KG1 (cell line): ENCODE results near the gene LRRC4C.
"Not testable (repeated sequence)": the region's sequence is repeated elsewhere in the genome, so short reads cannot be mapped to it uniquely, and the experiment has no call there.

Experiments used
- DNase-seq: peaks from one replicate; lab custom pipeline; 2025; lab: John Stamatoyannopoulos, UW

Gene LRRC4C

GRCh38 chr11:40688369-40688768, 771.1 kb downstream of the LRRC4C start:
- DNase-seq = no peak

DNA sequence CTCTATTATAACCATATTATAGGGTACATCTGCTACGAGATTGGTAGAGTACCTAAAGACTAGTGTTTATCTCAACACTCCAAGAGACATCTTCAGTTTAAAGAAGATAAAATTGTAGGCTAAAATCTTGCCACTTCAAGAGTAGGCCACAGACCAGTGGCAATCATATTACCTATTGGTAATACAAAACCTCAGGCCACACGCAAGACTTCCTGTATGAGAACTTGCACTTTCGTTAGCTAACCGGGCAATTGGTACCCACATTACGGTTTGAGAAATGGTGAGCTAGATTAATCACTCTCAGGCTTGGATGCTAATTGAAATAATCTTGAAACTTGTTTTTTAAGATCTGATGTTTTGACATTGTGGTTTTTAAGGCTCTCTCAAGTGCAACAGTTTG, 772.7 kb downstream of the LRRC4C start:
- DNase-seq = no peak

GRCh38 chr11:40683010-40683409, 776.4 kb downstream of the LRRC4C start:
- DNase-seq = no peak

DNA sequence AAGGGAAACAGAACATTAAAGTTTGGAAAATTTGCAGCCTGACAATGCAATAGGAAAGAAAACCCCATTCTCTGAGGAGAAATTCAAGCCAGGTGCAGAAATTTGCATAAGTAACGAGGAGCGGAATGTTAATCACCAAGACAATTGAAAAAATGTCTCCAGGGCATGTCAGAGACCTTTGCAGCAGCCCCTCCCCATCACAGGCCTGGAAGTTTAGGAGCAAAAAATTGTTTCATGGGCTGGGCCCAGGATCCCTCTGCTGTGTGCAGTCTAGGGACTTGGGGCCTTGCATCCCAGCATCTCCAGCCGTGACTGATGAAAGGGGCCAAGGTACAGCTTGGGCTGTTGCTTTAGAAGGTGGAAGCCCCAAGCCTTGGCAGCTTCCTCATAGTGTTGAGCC, 780.2 kb downstream of the LRRC4C start:
- no peak for DNase-seq

DNA sequence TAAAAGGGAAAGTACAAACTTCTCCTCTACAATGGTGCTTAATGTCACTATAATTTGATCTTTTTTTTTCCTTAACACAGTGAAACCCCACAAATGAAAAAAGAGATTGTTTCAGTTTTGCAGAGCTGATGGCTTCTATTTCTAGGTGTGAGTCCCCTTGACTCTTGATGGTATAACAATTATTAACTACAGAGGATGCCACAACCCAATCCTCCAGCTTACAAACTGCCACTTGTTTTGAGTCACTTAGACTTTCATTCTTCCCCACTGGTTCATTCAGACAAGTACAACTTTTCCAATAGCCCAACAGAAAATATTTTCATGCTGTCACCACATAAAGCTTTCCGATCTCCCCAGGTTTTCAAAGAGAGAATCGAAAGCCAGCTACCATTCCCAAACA, 812.2 kb downstream of the LRRC4C start:
- DNase-seq = no peak

DNA sequence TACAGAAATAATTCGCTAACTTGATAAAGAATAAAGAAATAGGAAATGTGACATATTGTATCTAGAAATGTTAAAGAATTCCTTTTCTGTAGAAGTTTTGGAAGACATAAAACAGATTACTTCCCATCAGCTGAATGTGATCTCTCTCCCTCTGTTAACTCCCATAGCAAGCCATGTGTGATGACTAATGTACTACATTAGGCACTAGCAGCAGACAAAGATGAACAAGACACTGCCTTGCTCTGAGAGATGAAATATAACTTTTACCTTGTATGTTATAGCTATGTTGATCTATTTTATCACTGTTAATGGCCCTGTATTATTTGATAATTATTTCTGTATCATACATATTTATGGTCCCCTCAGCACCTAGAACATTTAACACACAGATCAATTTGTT, 817.2 kb downstream of the LRRC4C start:
- no peak for DNase-seq

DNA sequence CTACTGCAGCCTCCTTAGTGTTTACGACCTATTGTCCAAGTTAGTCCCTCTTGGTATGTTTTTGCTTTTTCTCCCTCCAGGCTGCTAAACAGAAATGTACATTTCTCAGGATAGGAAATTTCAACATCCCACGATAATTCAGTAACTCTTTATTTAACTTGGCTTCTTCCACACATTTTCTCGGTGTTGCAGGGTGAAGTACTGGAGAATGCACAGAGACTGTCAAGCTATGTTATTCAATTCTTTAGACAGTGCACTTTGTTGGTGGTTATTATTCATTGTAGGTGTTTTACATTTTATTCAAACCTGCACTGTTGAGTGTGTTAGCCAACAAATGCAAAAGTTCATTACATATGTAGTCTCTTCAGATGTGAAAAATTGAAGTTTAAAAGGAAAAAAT, 839.8 kb downstream of the LRRC4C start:
- DNase-seq = no peak

DNA sequence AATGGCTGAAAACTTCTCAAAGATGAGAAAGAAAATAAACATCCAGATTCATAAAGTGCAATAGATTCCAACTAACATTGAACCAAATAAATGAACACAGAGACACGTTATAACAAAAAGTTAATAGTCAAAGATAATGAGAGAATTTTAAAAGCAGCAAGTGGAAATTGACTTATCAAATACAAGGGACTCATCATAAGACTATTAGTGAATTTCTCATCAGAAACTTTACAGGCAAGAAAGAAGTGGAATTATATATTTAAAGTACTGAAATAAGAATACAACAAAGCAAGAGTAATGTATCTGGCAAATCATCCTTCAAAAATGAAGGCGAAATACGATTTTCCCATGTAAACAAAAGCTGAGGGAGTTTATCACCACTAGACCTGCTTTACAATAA, 852.7 kb downstream of the LRRC4C start:
- DNase-seq = no peak

DNA sequence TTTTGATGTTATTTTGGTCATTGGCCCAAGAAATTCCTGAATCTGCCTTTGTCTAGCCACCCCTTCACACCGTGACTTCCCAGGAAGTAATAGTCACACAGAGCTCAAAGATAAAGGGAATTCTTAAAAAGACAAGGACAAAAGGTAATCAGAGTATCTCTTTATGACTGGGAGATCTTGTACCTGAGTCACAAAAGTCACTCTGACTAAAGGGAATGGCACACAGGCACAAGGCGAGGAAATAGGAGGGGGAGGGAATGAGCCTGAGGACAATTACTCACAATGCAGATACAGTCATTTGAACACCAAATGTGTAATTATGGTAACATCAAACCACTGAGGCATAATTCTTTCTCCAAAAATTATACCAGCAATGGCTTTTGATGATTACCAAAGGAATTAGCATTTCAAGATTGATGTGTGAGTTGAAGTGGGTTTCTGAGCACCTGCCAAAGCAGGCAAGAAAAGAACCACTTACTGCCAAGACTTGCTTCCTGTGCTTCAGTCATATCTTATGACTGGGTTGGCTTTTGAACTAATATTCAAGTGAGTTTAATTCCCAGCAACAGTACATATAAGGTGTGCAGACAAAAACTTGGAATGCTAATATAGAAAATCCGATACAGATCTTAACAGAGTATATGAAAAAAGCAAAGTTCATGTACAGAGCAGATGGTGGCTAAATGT, 856.4 kb downstream of the LRRC4C start:
- DNase-seq = no peak

DNA sequence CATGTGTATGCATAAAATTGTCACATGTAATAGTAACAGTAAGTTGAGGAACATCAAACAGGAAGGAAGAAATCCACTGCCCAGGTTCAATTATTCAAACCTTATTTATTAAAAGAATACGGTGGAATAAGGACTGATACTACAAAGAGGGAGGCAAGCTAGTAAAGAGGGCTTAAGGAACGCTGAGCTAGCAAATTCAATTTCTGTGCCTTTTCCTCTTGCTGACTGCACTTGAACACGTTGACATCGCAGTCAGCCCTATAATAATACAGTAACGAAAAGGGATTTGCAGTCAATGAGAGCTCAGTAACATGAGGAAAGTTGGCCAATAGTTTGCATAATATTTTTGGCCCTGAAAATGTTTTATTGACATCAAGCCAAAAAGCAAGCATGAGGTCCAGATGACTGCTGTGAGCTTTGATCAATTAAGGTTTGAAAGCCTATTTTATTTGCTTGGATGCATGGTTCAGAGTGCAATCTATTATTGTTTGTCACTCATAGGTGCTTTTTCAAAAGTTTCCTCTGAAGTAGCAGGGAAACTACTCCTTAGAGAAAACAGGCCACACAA, 861.8 kb downstream of the LRRC4C start:
- no peak for DNase-seq

DNA sequence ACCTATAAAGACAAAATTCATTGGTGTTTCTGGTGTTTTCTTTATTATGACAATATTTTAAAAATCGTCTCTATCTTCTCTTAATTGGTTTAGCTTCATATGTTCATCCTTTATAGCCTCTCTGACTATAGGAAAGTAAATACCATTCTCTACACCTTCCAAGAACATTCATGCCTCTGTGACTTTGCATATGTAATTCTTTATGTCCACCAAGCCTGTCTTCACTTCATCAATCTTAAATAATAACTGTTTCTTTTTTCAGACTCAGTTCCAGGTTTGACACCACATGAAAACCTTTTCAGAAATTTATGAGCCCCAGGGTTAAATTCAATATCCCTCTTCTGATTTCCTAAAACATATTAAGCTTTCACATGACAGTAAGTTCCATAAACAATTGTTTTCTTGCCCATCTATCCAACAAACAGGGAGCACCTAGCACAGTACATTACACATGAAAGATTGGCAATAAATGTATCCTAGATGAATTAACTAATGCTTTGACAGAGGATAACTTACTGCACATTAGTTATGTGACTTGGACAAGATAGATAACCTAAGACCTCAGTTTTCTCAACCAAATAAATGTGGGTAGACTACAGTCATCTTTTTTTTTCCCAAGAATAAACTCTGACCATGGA, 886.1 kb downstream of the LRRC4C start:
- no peak for DNase-seq

DNA sequence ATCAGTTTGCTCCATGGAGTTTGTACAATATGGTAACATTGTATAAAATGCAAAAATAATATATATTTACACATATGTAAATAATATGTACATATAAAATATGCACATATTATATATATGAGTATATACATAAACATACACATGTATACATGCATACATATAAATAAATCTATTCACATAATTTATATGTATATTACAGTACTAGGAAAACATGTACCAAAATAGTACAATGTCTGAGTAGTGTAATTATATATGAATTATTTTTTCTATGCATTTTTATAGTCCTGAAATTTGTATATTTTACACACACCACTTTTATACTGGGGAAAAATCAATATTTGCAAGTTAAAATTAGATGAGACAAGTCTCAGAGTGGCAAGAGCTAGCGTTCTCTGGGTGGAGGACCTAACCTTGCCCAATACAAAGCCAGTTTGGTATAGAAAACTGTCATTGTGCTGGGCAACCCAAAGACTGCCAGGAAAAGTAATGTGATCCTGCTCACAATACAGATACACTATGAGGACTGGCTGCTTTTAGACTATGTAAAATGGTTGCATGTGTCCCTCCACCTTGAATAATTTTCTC, 889.4 kb downstream of the LRRC4C start:
- no peak for DNase-seq

GRCh38 chr11:40567392-40567791, 892.1 kb downstream of the LRRC4C start:
- no peak for DNase-seq

DNA sequence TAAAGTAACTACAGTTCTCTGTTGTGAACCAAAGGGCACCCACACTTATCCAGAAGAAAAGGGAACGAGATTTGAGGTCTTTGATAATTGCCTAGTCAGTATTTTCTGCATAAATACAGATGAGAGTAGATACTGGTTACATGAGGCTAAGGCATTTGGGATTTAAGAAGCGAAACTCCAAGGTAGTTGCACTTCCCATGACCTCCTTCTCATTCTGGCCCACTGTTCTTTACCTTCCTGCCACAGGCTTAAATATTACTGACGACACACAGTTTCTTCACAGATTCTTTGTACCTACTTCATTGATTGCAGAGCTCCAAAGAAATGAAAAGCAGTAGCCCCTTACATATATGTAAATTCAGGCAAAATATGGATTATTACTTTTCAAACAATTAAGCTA, 915.3 kb downstream of the LRRC4C start:
- no peak for DNase-seq

DNA sequence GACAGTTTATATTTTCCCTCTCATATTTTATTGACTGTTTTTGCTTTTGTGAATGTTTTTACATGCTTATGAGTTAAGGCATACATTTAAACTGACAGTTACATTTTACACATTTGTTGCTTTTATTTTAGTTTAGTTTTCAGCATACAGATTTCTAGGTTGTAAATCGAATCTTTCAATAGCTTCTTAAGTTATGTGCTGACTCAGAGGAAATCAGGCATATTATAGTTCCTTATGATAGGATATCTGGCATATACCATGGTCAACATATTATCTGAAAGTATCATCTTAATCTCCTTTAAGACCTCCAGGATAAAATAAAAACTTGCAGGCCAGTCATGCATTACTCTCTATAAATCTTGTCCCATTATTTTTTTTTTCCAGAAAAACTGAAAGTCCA, 916.6 kb downstream of the LRRC4C start:
- no peak for DNase-seq

- no peak for DNase-seq
Measured at GRCh38 chr11:40537734-40538133, 921.7 kb downstream of the LRRC4C start.

DNA sequence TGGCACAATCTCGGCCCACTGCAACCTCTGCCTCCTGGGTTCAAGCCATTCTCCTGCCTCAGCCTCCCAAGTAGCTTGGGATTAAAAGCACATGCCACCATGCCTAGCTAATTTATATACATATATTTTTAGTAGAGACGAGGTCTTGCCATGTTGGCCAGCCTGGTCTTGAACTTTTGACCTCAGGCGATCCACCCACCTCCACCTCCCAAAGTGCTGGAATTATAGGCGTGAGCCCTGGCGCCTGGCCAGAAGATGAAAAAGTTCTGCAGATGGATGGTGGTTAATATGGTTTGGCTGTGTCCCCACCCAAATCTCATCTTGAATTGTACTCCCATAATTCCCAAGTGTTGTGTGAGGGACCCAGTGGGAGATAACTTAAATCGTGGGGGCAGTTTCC, 937.4 kb downstream of the LRRC4C start:
- DNase-seq = not testable (repeated sequence)

DNA sequence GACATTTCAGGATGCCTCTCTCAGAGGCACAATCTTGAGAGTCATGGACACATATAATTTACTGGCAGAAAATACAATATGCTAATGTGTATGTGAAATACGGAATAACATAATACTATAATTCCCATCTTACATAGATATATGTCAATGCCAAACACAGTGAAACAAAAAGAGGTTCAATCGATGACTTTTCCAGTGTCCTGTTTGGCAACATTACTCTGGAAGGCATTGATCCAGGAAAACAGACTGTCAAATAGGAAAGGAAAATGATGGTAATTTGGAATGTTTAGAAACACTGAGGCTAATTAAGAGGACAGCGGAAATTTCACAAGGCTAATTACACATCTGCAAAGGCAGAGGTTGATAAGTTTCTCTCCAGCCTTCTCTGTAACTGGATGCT, 942.3 kb downstream of the LRRC4C start:
- no peak for DNase-seq

DNA sequence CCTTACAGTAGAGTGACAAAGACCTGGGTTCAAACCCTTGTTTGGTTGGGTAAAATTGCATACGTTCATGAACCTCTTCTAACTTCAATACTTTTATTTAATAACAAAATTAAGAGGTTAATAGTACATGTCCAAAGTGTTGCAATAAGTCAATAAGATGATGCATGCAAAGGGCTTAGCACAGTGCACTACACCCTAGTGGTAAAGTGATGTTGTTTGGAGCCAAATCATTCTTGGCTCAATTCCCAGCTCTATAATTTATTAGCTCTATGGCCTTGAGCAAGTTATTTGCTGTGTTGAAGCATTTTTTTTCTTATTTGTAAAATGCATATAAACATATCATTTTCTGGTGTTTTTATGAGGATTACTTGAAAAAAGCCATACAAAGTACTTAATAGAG, 945.3 kb downstream of the LRRC4C start:
- no peak for DNase-seq

GRCh38 chr11:40513281-40513680, 946.2 kb downstream of the LRRC4C start:
- no peak for DNase-seq

GRCh38 chr11:40508303-40508702, 951.1 kb downstream of the LRRC4C start:
- DNase-seq = no peak

- no peak for DNase-seq
Measured at GRCh38 chr11:40506226-40506625, 953.2 kb downstream of the LRRC4C start.

GRCh38 chr11:40491341-40491740, 968.1 kb downstream of the LRRC4C start:
- no peak for DNase-seq
